H4 (cell line): ENCODE results near the gene DIS3L2. TPM values are rescaled to one million over a fixed set of nuclear protein-coding genes. Genes with fewer than 3 reads are reported as not detected.
A peak's percentile ranks its signal among the peaks of the same experiment; 100 is the strongest.

Experiments used
- DNase-seq: peaks from one replicate; pipeline ENCODE4 v3.0.0-alpha.2; 2015; ENCODE audit warnings: low spot score
- total RNA-seq: library from RNA; depleted of rRNA; stranded (reverse); fragments of >200 nt; shearing (Covaris generic); gene quantifications from 2 replicates; pipeline ENCODE4 v1.2.3, GENCODE V29; 2014; rRNA removed

The DIS3L2 gene, protein sequence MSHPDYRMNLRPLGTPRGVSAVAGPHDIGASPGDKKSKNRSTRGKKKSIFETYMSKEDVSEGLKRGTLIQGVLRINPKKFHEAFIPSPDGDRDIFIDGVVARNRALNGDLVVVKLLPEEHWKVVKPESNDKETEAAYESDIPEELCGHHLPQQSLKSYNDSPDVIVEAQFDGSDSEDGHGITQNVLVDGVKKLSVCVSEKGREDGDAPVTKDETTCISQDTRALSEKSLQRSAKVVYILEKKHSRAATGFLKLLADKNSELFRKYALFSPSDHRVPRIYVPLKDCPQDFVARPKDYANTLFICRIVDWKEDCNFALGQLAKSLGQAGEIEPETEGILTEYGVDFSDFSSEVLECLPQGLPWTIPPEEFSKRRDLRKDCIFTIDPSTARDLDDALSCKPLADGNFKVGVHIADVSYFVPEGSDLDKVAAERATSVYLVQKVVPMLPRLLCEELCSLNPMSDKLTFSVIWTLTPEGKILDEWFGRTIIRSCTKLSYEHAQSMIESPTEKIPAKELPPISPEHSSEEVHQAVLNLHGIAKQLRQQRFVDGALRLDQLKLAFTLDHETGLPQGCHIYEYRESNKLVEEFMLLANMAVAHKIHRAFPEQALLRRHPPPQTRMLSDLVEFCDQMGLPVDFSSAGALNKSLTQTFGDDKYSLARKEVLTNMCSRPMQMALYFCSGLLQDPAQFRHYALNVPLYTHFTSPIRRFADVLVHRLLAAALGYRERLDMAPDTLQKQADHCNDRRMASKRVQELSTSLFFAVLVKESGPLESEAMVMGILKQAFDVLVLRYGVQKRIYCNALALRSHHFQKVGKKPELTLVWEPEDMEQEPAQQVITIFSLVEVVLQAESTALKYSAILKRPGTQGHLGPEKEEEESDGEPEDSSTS
- total RNA-seq: 14.0 and 16.7 TPM in 2 replicates

DNA sequence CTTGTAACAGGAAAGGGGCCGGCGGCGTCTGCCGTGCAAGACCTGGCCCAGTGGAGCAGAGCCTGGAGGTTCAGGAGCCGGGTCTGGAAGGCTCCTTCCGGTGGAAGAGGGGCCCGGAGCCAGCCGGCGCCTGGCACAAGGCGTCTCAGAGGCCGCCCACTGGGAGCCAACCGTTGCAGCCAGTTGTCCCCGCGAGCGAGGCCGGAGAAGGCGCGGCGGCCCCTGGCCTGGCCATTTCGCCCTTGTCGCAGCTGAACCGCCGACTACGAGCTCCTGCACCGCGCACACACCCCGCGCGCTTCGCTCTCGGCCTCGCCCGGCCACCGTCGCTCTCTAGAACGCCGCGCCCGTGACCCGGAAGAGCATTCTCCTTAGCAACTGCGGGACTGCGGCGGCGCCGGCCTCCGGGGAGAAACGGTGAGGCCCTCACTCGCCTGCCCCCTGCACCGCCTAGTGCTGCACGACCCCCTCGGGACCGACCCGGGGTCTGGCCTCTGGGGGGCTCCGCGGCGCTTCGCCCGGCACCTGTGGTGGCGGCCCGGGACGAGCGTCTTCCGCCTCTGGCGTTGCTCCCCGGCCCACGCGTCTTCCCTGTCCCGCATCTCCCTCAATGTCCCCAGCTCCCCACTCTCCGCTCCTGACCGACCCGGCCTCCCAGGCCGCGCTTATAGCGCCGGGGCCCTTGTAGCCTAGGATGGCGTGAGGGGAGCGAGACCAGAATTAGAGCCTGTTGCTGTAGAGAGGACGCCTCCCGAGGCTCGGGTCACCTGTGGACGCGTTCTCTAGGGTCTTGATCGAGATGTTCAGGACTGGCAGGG, at the start of gene DIS3L2:
DIS3L2 (plus strand) TSS at position 365 of the 818 bp plus-strand sequence. CDS start 53,215 bp downstream, outside the sequence.
- peak; percentile 74 for DNase-seq

DNA sequence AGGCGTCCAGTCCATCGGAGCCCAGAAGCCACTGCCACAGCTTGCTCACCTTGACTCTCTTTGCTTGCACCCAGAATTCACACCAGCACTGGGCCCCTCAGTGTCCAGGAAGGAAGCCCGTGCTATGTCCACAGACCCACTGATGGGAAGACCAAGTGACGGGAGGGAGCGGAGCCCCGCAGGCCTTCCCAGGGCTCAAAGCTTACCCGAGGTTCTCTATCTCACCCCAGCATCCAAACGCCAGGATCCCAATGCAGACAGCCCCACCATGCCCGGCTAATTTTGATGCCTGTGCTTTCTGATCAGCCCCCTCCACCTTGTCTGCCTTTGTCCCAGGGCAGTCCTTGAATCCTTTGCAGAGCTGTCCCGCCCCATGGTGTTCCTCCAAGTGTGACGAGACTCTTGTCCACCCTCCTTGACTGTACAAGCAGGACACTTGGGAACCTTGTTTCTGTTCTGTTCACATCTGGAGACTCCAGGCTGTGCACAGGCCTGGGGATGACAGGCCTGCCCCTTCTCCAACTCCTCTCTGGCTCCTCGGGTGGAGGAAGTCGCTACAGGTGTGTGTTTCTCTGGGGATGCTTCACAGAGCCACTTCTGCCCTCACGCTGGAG, 47.3 kb upstream of the DIS3L2 start:
- no peak for DNase-seq

DNA sequence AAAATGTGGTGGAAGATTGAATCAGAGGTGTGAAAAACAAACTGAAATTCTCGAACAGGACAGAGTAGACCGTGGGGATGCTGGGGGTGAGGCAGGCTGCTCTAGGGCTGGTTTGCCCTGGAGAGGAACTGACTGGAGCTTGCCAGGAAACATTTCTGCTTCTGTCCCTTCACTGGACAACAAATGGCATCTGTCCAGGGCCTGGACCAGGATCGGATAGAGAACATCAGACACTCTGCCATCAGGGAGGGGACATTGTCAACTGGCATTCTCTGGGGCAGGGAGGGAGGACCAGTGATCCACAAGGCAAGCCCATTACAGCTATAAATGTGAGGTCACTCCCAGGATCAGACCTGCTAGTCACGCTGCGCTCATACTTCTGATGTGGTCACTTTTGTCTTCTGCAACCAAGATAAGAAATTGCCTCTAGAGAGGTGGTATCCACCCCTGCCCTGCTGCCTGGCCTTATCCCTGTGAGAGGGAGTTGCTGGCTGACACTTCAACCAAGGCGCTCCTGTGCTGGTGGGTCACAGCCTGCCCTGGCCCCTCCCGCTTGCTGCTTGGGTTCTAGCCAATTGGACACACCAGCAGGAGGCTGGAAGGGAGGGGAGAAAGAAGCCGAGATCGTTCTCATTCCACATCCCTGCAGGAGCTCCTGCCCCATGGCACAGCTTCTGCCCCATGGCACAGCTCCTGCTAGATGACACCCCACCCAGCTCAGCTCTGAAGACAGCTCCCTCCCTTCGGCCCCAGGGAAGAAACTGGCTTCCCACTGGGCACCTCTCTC, 44.0 kb upstream of the DIS3L2 start:
- no peak for DNase-seq

DNA sequence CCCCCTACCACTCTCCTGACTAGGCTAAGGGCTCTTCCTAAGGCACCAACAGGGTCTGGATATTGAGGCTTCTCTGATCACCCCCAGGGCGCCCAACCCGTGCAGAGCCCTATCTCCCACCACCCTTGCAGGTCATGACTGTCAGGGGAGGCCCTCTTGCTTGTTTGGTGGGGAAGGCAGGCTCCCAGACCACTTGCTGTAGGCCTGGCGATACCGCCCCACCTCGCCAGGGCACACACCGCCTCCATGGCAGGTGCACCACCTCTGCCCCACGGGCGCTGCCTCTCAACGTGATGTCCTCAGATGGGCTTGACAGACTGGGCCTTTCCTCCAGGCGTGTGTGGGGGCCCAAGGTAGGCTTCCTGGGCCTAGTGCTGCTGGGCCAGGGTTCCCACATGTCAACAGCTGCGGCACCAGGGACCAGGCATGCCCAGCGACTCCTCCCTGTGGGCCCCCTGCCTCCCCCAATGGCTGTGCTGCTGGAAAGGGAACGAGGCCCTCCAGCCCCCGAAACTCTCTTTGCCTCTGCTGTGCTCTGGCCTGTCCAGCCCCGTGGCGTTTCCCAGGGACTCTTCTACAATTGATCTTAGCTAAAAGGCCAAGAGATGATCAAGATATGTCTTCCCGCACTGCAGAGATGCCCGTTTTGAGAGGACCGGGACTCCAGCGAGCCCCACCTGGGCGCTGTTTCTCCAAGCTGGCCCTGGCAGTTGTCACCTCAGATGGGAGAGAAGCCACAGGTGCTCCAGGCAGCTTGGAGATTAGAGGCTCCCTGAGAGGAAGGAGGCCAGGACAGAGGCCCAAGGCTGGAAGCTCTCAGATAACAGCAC, 42.8 kb upstream of the DIS3L2 start:
- no peak for DNase-seq

DNA sequence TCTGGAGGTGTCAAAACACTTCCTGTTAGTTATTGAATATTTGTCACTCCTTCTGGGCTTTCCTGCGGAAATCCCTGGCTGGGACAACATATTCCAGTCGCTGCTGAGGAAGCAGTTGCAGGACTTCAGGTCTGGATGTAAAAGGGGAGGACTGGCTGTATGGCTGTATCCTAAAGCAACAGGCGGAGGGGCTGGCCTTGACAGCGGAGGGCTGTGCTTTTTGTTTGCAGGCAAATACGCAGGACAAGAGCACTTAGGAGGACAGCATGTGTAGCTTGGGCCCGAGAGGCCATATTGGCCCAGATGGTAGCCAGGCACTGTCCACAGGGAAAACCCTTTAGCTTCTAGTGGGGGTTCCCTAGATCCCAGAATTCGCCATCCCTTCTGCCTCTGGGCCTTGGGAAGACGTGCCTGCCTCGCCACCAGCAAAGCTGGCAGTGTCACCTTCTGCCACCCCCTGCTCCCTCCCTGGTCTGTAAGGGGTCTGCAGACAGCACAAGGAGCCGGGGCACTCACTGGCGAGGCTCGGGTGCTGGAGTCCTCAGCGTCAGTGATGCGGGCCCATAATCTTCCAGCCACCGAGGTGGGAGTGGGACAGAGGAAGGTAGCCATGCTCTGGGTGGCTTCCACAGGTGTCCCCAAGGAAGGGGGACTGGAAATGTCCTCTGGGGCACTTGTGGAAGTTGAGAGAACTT, 42.0 kb upstream of the DIS3L2 start:
- DNase-seq: no peak

DNA sequence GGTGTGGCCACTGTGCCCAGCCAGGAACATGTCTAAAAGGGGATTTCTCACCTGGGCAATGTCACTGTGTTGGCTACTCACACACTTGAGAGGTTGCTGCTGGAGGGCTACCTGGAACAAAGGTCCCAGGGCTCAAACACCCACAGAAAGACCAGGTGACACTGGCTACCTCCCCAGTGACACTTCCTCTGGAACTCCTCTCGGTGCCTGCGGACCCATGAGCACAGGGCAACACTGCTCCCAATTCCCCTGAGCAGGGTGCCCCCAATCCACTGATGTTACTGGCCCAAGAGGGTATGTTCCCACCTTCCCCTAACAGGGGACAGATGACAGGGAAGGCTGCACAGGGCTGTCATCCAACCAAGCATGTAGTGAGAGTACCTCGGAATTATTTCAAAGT, 41.1 kb upstream of the DIS3L2 start:
- DNase-seq: no peak

DNA sequence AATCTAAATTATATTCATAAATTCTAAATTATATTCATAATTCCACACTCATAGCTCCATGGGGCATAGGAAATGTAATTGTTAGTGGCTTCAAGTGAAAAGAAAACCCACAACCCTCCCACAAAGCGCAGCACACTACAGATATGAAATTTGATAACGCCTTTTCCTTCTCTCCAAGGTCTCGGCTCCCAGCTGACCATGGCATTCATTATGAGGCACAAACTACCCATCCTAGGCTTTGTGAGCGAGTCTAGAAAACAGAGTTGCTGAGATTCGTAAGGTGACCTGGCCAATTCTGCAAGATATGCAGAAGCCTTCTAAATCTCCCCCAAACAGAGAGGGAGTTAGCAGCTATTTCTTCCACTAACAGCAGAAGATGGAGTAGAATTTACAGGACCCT, 40.7 kb upstream of the DIS3L2 start:
- DNase-seq: no peak

DNA sequence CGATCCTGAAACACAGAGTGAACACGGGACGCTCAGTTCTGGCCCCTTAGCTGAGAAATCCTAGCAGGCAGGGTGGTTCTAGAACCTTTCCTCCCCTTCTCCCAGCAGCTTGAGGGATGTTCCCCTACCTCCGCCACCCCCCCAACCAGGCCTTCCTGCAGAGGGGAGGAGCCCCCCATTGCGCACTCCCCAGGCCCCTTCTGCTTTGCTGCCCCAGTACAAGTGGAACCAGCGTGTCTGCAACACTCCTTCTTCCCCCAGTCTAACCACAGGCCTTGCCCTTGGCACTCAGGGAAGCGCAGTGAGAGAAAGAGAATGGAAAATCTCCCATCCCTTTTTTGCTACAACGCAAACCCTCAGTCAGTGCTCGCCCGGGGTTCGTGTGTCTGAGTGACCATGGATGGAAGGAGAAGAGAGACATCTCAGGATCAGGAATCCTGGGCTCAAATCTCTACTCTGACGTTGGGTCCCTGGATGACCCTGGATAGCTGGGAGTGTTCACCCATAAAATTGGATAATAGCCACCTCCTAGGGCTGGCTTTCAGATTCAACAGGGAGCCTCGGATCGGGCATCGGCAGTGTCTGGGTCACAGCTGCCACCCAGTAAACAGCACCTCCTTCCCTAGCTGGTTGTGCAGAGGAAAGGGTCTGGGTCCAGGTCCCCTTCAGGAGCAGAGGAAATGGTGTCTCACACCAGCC, 39.1 kb upstream of the DIS3L2 start:
- DNase-seq: no peak

DNA sequence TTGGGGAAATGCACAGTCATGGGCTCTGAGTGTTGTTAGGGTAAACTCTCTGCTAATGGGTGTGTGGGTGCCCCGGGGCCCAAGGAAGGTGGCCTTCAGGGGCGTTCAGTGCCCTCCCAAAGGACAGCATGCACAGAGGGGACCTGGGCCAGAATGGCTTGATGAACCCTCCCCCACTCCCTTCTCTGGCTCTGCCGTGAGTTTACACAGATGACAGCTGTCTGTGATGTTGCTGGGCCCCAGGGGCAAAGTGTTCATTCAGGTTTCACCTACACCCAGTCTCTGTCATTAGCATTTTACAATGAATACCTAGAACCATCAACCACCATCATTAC, 38.5 kb upstream of the DIS3L2 start:
- DNase-seq: no peak

DNA sequence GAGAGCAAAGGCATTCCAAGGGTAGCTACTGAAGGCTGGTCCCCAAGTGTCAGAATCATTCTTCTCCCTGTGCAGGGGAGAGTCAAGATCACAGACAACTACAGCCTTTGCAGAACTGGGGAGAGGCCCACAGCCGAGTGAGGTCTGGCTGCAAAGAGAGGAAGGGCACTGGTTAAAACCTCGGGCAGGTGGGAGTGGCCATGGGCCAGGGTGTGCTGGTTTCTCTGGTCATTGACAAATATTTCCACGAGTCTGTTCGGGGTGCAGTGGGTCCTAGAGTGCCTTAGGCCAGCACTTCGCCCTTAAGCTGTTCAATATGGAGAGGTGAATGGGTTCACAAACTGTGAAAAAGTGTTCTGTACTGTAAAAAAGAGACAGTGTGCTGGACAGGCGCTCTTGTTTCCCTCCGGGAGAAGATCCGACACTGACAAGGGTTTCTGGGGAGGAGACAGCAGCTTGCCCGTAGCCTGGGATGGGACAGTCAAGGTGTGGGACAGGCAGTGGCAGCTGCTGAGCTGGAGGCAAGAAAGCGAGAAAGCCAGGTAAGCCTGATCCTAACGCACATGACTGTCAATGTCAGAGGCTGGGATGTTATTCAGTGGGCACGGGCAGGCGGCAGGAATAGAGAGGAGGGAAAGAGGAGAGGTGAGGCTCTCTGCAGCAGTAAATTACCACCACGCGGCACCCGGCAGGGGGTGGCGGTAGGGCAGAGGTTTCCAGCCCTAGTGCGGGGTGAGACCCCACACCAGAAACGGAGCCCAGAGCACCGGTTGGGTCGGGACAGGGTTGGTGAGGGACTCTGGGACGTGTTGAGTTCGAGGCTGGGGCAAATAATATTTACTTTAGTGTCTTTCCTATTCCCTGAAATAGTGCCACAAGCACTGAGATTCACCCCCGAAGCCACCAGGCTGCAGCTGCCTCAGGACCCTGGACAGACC, 37.3 kb upstream of the DIS3L2 start:
- no peak for DNase-seq

DNA sequence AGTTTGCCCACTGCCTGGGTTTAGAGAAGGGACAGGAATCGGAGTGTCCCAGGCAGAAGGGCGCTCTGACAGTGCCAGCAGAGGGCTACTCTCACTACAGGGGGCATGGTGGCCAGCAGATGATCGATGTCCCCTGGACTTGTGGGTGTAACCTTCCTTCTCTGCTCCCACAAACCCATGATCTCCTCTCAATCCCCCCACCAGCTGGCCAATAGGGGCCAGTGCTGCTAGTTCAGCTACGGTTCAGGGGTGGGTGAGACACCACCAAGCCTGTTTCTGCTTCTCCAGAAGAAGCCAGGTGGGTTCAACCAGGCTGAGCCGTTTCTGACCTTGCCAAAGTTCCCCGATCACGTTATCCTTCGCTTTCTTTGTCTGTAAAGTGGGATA, 36.6 kb upstream of the DIS3L2 start:
- no peak for DNase-seq

DNA sequence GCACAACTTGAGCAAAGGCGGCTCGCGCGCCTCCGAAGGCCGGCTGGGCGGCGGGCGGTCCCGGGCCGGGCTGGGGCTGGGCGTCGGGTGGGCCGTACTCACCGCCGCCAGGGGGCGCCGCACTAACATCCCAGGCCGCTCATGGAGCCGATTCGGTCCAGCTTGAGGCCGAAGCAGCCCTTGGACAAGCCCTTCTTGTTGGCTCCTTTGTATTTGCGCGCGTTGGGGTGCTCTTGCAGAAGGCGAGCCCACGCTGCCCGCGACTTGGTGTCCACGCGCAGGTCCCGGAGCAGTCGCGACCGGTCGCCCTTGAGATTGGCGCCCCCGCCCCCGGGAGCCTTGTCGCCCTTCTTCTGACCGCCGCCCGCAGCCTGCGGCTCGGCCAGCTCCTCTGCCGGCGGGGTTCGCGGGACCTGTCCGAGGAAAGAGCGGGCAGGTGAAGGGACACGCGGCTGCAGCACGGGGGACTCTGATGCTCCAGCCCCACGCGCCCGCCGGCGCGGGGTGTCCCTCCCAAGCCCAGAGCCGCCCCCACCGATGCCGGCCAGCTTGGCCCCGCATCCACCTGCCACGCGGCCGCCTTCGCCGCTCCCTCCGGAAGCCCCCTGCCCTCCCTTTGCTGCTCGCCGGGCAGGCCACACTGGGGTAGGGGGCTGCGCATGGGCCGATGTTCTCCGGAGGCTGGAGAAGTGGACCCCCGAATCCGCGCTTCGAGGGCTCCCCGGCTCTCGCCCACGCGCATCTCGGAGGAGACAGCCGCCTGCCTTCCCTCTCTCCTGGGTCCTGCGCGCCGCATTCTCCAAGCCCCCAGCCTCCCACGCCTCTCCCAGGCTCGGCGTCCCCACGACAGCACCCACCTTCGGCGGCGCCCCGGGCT, 36.0 kb upstream of the DIS3L2 start:
- peak; percentile 62 for DNase-seq

DNA sequence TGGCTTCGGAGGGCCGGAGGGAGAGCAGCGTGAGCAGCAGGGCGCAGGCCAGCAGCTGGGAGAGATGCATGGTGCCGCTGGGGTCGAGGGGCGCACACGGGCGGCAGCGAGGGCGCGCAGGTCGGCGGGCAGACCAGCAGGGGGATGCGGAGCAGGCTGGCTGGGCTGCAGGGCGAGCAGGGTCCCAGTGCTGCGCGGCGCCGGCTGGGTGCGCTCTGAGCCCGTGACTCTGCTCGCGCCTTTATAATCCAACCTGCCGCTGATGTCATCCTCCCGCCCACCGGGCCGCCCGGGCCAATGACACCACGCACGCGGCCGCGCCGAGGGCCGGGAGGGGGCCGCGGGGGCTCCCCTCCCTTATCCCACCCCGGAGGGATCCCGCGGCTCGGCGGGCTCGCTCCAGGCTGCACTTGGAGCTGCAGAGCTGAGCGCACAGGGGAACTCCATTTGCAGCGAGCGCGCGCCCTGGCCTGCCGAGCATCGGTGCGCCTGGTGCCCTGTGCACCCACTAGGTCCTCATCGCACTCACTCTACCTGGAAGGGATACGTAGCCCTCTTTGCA, 35.3 kb upstream of the DIS3L2 start, which contains the start of gene NPPC:
NPPC (minus strand) TSS at position 217 of the 562 bp plus-strand sequence; CDS start at position 70, 147 bp downstream.
- DNase-seq: no peak

DNA sequence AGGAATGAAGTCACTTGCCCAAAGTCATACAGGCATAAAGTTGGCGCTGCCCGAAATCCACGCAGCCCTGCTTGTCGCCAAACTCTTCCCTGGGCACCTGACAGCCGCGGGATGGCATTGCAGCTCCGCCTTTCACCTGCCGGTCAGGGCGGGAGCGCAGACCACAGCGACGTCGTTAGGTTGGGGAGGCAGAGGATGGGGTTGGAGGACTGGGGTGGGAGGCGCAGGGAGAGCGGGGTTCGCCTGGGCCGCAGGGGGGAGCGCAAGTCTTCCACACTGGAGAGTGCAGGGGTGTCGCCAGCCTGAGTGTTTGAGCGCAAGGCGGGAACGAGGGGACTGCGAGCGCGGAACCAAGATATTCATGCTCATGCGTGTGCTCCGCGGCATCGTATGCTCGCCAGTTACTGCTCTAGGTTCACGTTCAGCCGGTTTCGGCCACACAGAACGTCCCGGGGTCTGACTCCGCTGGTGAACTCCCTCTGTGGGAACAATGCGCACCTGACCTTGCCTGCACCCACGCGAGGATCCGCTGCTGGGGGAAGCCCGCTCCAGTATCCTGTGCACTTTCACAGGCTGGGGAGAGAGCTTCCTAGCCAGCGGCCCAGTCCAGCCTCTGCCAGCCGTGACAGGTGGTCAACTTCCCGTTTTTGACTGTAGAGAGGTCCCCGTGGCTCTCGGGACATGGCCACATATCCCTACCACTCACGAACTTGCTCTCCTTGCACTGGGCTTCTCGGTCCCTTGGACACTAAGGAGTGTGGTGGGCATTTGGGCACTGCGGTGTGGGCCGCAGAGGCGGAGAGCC, 34.5 kb upstream of the DIS3L2 start:
- DNase-seq: no peak

DNA sequence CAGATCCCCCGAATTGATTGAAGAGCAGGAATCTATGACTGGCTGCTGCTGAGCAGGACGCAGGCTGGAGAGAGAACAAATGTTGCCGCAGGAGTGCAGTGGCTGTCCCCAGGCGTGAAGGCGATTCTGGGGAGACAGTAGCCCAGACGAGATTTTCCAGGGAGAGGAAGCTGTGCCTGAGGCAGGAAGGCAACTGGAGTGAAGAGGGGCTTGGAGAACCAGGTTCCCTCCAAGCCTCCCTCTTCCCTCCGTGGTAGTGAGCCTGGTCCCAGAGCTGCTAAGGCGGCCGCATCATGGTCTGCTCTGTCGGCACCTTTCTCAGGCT, 34.0 kb upstream of the DIS3L2 start:
- DNase-seq: no peak
